ENCODE data around the gene PLXNA2. TPM values are rescaled to one million over a fixed set of nuclear protein-coding genes. Genes with fewer than 3 reads are reported as not detected.

Gene PLXNA2
- total and polyA plus RNA-seq, 2 of the 8 experiments (the other 6 are each of a cell fraction or from before 2014, with no cell fraction given), result 0.33 to 1.5 TPM

DNA sequence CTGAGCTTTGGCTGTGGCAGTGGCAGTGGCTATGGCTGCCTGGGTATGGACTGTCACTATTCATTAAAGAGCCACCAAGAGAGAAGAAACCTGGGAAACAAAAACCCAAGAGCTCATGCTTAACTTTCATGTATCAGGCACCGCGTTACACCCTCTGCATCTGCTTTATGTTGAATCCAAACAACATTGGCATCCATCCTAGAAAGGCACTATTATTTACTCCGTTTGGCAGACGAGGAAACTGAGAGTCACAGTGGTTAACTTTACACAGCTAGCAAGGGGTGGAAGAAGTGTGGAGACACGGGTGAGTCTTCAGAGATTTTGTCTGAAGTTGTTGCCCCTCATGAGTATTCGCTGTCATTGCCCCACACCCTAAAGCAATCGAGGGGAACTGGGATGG lies 63.8 kb downstream of the PLXNA2 start:
- no peak for TF ChIP-seq CBX5 (IDR thresholded peaks at IDR 0.05; ENCODE audit: low read depth, low read length)
- TF ChIP-seq GTF2F1 (IDR thresholded peaks at IDR 0.05; ENCODE audit: borderline replicate concordance, low read depth, low read length), result no peak
- no peak for TF ChIP-seq TEAD4 (IDR thresholded peaks at IDR 0.05; ENCODE audit: low read depth, low read length)
- TF ChIP-seq YY1 (IDR thresholded peaks at IDR 0.05; ENCODE audit: low read depth, low read length), result no peak
- TF ChIP-seq PHF8 (conservative IDR thresholded peaks at IDR 0.05; ENCODE audit: low read depth, low read length), result no peak
- TF ChIP-seq, protein P1, sequence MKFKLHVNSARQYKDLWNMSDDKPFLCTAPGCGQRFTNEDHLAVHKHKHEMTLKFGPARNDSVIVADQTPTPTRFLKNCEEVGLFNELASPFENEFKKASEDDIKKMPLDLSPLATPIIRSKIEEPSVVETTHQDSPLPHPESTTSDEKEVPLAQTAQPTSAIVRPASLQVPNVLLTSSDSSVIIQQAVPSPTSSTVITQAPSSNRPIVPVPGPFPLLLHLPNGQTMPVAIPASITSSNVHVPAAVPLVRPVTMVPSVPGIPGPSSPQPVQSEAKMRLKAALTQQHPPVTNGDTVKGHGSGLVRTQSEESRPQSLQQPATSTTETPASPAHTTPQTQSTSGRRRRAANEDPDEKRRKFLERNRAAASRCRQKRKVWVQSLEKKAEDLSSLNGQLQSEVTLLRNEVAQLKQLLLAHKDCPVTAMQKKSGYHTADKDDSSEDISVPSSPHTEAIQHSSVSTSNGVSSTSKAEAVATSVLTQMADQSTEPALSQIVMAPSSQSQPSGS (IDR thresholded peaks at IDR 0.05; ENCODE audit: low read length), result no peak
- TF ChIP-seq BRCA1 (IDR thresholded peaks at IDR 0.05; ENCODE audit: low read depth, low read length), result no peak
- no peak for TF ChIP-seq JUN (IDR thresholded peaks at IDR 0.05; ENCODE audit: low read depth, low read length)
- TF ChIP-seq TAF7 (optimal IDR thresholded peaks at IDR 0.05; ENCODE audit: borderline replicate concordance, low read depth, low read length), result no peak
- no peak overlapping the region for H4K8ac ChIP-seq (ENCODE audit: extremely low read depth, insufficient read depth, low read length)
- H4K5ac ChIP-seq (ENCODE audit: insufficient read length, low read depth, low read length), result no peak overlapping the region
- no peak overlapping the region for H3K4me3 ChIP-seq (ENCODE audit: extremely low read depth in 1 of 4, insufficient read depth in 2 of 4, low read depth in 3 of 4, low read length in 4 of 4)
- no peak overlapping the region for H3K18ac ChIP-seq (ENCODE audit: extremely low read depth, low read length)
- H3K4ac ChIP-seq (replicated peaks; ENCODE audit: insufficient read length, low read depth, low read length), result no peak overlapping the region
- no peak overlapping the region for H4K91ac ChIP-seq (replicated peaks; ENCODE audit: insufficient read length, low read length)
- no peaks in the 10 kb centered on the region for H3K79me1 ChIP-seq (ENCODE audit: low read depth, low read length)
- no peaks in the 10 kb centered on the region for H3K79me2 ChIP-seq (ENCODE audit: control insufficient read depth in 1 of 2, insufficient read depth in 2 of 2, low read length in 2 of 2)
- no peak overlapping the region for H2BK120ac ChIP-seq (replicated peaks; ENCODE audit: low read depth, low read length)
- H3K27ac ChIP-seq (ENCODE audit: low read depth, low read length), result no peak overlapping the region
- no peak for DNase-seq (ENCODE audit: low read depth in 1 of 2, low spot score in 2 of 2)
- ChIA-PET POLR2A (ENCODE audit: partially characterized antibody) (interaction anchor here (1.4 kb wide), 1 partner anchor 30 kb away, joined by 3 read pairs; no protein-coding TSS in a partner anchor), CTCF (ENCODE audit: partially characterized antibody) (interaction anchor here (0.6 to 4.5 kb wide), 6 partner anchors 10 to 199 kb away, joined by 3 to 18 read pairs (median 4); no protein-coding TSS in a partner anchor)
- WGBS, 2 experiments (ENCODE audit: extremely low coverage in 1 of 2, insufficient coverage in 1 of 2, insufficient read length in 1 of 2, insufficient replicate concordance in 2 of 2, low coverage in 1 of 2, low lambda C conversion rate in 2 of 2, missing lambda C conversion rate in 1 of 2), result 86% methylated on average over 7 of the region's 7 CpGs; no CpG with 5 or more reads in 1 of the 2 experiments
- FAIRE-seq, result no peak
- H3K56ac ChIP-seq (replicated peaks; ENCODE audit: insufficient read length, low read depth, low read length), result no peak overlapping the region
- H3K23me2 ChIP-seq (ENCODE audit: low read depth, low read length), result no peaks in the 10 kb centered on the region
- H2AFZ ChIP-seq (ENCODE audit: low read length), result no peak overlapping the region
- H3K23ac ChIP-seq (ENCODE audit: insufficient read length), result no peak overlapping the region
- H2BK5ac ChIP-seq (ENCODE audit: low read depth, low read length), result no peak overlapping the region
- H3K36me3 ChIP-seq (ENCODE audit: control insufficient read depth in 2 of 4, insufficient read depth in 4 of 4, low read length in 3 of 4), result no peaks in the 10 kb centered on the region
- no peak overlapping the region for H2BK12ac ChIP-seq (ENCODE audit: low read depth, low read length)
- H3K9ac ChIP-seq (replicated peaks in 1 of 4; ENCODE audit: extremely low read depth in 1 of 4, low read depth in 3 of 4, low read length in 3 of 4), result no peak overlapping the region
- no peaks in the 10 kb centered on the region for H3K9me3 ChIP-seq (ENCODE audit: insufficient read depth in 2 of 2, low read depth in 1 of 2, low read length in 1 of 2)
- no peaks in the 10 kb centered on the region; a peak in 2 of 7 replicates for H3K27me3 ChIP-seq (replicated peaks in 1 of 4; ENCODE audit: control insufficient read depth in 3 of 4, extremely low read depth in 1 of 4, insufficient read depth in 3 of 4, low read length in 3 of 4)
- H3K4me1 ChIP-seq (replicated peaks in 1 of 4; ENCODE audit: control insufficient read depth in 3 of 4, insufficient read depth in 4 of 4, low read length in 3 of 4), result peaks cover 11 to 29% (median 14%) of the 10 kb centered on the region in 4 experiments
- H3K14ac ChIP-seq (ENCODE audit: insufficient read length), result no peak overlapping the region
- no peak overlapping the region for H2BK15ac ChIP-seq (ENCODE audit: low read length)
- no peaks in the 10 kb centered on the region for H4K20me1 ChIP-seq (replicated peaks in 1 of 2; ENCODE audit: control insufficient read depth in 1 of 2, insufficient read depth in 2 of 2, low read length in 2 of 2)
- no peak overlapping the region for H2BK20ac ChIP-seq (ENCODE audit: low read length)
- H2AK5ac ChIP-seq (ENCODE audit: low read depth, low read length), result no peak overlapping the region
- no peak overlapping the region for H3K4me2 ChIP-seq (ENCODE audit: insufficient read depth in 1 of 2, low read depth in 2 of 2, low read length in 2 of 2)
